Measurements from ENCODE around the gene UBE3D. TPM values are rescaled to one million over a fixed set of nuclear protein-coding genes. Genes with fewer than 3 reads are reported as not detected.

The UBE3D gene
- total RNA-seq, 2 experiments from 2014 or later, result 4.1 to 4.2 TPM

DNA sequence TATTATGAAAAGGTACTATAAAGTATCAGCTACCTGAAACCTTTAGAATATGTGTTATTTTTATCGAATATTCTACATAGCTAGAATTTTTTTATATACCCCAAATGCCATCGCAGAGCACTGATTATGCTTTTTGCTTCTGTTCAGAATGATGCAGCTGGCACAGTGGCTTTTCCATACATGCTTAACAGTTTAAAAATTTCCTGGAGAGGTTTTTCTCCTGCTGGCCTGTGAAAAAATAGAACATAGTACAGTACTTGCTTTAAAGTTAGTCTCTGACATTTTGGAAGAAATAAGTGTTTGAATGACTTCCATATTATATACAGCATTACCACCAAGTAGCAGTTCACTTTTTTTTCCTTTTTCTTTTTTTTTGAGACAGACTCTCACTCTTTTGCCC lies 7.1 kb upstream of the UBE3D start:
- H3K27ac ChIP-seq (ENCODE audit: low read depth in 1 of 2, low read length in 2 of 2), result no peak overlapping the region
- Mint-ChIP-seq H3K9me3 (no peaks in the 10 kb centered on the region), H3K36me3 (ENCODE audit: low read depth) (peaks cover 20% of the 10 kb centered on the region), H3K4me1 (ENCODE audit: low read depth) (peaks cover 42% of the 10 kb centered on the region), H3K27me3 (no peaks in the 10 kb centered on the region), H3K4me3 (no peak overlapping the region), H3K27ac (no peak overlapping the region)
- no peaks in the 10 kb centered on the region for H3K27me3 ChIP-seq (ENCODE audit: control insufficient read depth in 1 of 2, insufficient read depth in 2 of 2, low read length in 2 of 2)
- CTCF ChIA-PET, result no interaction called here
- H3K9me3 ChIP-seq (ENCODE audit: control insufficient read depth in 1 of 2, insufficient read depth in 1 of 2, low read length in 2 of 2), result no peaks in the 10 kb centered on the region
- ATAC-seq (ENCODE audit: poor library complexity) (no peak), DNase-seq (no peak)
- peaks cover 10% of the 10 kb centered on the region for H3K4me1 ChIP-seq (ENCODE audit: insufficient read depth, low read length)
- H3K4me3 ChIP-seq (ENCODE audit: low read length), result no peak overlapping the region
- intact Hi-C loops (cut with DNase I, micrococcal nuclease), result no loop called here
- POLR2A ChIA-PET, result no interaction called here
- TF ChIP-seq, protein P1, sequence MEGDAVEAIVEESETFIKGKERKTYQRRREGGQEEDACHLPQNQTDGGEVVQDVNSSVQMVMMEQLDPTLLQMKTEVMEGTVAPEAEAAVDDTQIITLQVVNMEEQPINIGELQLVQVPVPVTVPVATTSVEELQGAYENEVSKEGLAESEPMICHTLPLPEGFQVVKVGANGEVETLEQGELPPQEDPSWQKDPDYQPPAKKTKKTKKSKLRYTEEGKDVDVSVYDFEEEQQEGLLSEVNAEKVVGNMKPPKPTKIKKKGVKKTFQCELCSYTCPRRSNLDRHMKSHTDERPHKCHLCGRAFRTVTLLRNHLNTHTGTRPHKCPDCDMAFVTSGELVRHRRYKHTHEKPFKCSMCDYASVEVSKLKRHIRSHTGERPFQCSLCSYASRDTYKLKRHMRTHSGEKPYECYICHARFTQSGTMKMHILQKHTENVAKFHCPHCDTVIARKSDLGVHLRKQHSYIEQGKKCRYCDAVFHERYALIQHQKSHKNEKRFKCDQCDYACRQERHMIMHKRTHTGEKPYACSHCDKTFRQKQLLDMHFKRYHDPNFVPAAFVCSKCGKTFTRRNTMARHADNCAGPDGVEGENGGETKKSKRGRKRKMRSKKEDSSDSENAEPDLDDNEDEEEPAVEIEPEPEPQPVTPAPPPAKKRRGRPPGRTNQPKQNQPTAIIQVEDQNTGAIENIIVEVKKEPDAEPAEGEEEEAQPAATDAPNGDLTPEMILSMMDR (IDR thresholded peaks at IDR 0.05), result no peak
- H3K36me3 ChIP-seq (ENCODE audit: insufficient read depth, low read length), result no peaks in the 10 kb centered on the region

DNA sequence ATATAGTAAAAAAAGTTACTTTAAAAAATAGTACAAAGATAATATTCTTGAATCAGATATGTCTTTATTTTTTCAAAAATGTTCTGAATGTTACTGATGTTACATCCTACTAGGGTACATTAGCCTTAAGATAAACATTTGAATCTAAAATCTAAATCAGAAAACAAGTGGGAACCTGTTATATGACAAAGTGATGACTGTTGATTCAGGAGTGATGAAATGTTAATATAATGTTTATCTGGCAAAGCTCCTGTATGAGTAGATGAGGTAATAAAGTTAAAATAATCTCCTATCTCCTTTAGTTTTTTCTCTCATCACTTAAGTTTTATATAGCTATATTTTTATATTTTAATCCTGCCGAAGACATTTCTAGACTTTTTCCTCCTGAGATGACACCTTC lies 6.1 kb upstream of the UBE3D start:
- TF ChIP-seq, protein P1 (IDR thresholded peaks at IDR 0.05), result no peak
- intact Hi-C loops (cut with DNase I, micrococcal nuclease), result loop anchor here in 1 of 2 experiments (2.0 kb wide), 1 partner anchor 123 kb away; no protein-coding TSS in a partner anchor
- Histone ChIP-seq H3K9me3 (ENCODE audit: control insufficient read depth in 1 of 2, insufficient read depth in 1 of 2, low read length in 2 of 2) (no peaks in the 10 kb centered on the region), H3K4me3 (ENCODE audit: low read length) (no peak overlapping the region), H3K4me1 (ENCODE audit: insufficient read depth, low read length) (peaks cover 10% of the 10 kb centered on the region), H3K27me3 (ENCODE audit: control insufficient read depth in 1 of 2, insufficient read depth in 2 of 2, low read length in 2 of 2) (no peaks in the 10 kb centered on the region), H3K27ac (ENCODE audit: low read depth in 1 of 2, low read length in 2 of 2) (no peak overlapping the region), H3K36me3 (ENCODE audit: insufficient read depth, low read length) (no peaks in the 10 kb centered on the region)
- Mint-ChIP-seq H3K9me3 (no peaks in the 10 kb centered on the region), H3K36me3 (ENCODE audit: low read depth) (peaks cover 17% of the 10 kb centered on the region), H3K4me1 (ENCODE audit: low read depth) (peaks cover 41% of the 10 kb centered on the region), H3K4me3 (no peak overlapping the region), H3K27ac (no peak overlapping the region), H3K27me3 (no peaks in the 10 kb centered on the region)
- DNase-seq (no peak), ATAC-seq (ENCODE audit: poor library complexity) (no peak)
- ChIA-PET POLR2A (no interaction called here), CTCF (no interaction called here)

DNA sequence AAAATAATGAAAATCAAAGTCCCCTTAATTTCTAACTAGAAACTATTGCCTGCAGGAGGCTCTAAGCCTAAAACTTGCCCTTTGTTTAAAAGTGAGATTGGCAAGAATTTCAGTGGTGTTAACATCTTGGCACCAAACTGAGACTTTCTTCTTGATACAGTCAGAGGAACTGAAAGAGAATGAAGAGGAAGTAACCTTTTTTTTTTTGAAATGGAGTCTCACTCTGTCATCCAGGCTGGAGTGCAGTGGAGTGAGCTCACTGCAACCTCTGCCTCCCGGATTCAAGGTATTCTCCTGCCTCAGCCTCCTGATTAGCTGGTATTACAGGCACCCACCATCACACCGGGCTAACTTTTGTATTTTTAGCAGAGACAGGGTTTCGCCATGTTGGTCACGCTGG lies 5.4 kb upstream of the UBE3D start:
- Histone ChIP-seq H3K9me3 (ENCODE audit: control insufficient read depth in 1 of 2, insufficient read depth in 1 of 2, low read length in 2 of 2) (no peaks in the 10 kb centered on the region), H3K36me3 (ENCODE audit: insufficient read depth, low read length) (no peaks in the 10 kb centered on the region), H3K27me3 (ENCODE audit: control insufficient read depth in 1 of 2, insufficient read depth in 2 of 2, low read length in 2 of 2) (no peaks in the 10 kb centered on the region), H3K4me1 (ENCODE audit: insufficient read depth, low read length) (peaks cover 12% of the 10 kb centered on the region), H3K4me3 (ENCODE audit: low read length) (no peak overlapping the region), H3K27ac (ENCODE audit: low read depth in 1 of 2, low read length in 2 of 2) (no peak overlapping the region)
- TF ChIP-seq, protein P1 (IDR thresholded peaks at IDR 0.05), result no peak
- Mint-ChIP-seq H3K27ac (no peak overlapping the region), H3K4me1 (ENCODE audit: low read depth) (peaks cover 43% of the 10 kb centered on the region), H3K36me3 (ENCODE audit: low read depth) (peaks cover 11% of the 10 kb centered on the region), H3K4me3 (no peak overlapping the region), H3K27me3 (no peaks in the 10 kb centered on the region), H3K9me3 (no peaks in the 10 kb centered on the region)
- intact Hi-C loops (cut with DNase I, micrococcal nuclease), result loop anchor here in 1 of 2 experiments (2.0 kb wide), 1 partner anchor 124 kb away; no protein-coding TSS in a partner anchor
- DNase-seq (peak in 2 of 14 experiments; percentile 19 to 21), ATAC-seq (ENCODE audit: poor library complexity) (no peak)
- ChIA-PET CTCF (no interaction called here), POLR2A (no interaction called here)

Data from CD4-positive, alpha-beta T cell (primary cell).